ENCODE data around the gene RNASE7.

Gene RNASE7

GRCh38 chr14:21089271-21089670 lies 47.1 kb downstream of the RNASE7 start:
- H2AFZ ChIP-seq (ENCODE audit: low read length): no peak overlapping the region
- H3K27me3 ChIP-seq (ENCODE audit: insufficient read depth, low read length): no peaks in the 10 kb centered on the region
- no peaks in the 10 kb centered on the region for H4K20me1 ChIP-seq (ENCODE audit: insufficient read depth, low read length)
- no peak overlapping the region for H3K4me3 ChIP-seq (ENCODE audit: low read depth, low read length, poor library complexity, severe bottlenecking)
- no peaks in the 10 kb centered on the region for H3K9me3 ChIP-seq (ENCODE audit: low read length)
- H3K27ac ChIP-seq (ENCODE audit: low read depth, low read length, poor library complexity, severe bottlenecking): no peak overlapping the region
- H3F3A ChIP-seq (ENCODE audit: insufficient read depth, low read length): no peaks in the 10 kb centered on the region
- H3K4me2 ChIP-seq (ENCODE audit: low read length): no peak overlapping the region
- no peaks in the 10 kb centered on the region for H3K36me3 ChIP-seq (ENCODE audit: insufficient read depth, low read length)
- no peaks in the 10 kb centered on the region for H3K79me2 ChIP-seq (ENCODE audit: insufficient read depth, low read length)
- TF ChIP-seq EZH2 (IDR thresholded peaks at IDR 0.05; ENCODE audit: borderline replicate concordance, low read length): no peak
- TF ChIP-seq, protein P1, sequence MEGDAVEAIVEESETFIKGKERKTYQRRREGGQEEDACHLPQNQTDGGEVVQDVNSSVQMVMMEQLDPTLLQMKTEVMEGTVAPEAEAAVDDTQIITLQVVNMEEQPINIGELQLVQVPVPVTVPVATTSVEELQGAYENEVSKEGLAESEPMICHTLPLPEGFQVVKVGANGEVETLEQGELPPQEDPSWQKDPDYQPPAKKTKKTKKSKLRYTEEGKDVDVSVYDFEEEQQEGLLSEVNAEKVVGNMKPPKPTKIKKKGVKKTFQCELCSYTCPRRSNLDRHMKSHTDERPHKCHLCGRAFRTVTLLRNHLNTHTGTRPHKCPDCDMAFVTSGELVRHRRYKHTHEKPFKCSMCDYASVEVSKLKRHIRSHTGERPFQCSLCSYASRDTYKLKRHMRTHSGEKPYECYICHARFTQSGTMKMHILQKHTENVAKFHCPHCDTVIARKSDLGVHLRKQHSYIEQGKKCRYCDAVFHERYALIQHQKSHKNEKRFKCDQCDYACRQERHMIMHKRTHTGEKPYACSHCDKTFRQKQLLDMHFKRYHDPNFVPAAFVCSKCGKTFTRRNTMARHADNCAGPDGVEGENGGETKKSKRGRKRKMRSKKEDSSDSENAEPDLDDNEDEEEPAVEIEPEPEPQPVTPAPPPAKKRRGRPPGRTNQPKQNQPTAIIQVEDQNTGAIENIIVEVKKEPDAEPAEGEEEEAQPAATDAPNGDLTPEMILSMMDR (IDR thresholded peaks at IDR 0.05; ENCODE audit: low read length): no peak
- peaks cover 4% of the 10 kb centered on the region for H3K4me1 ChIP-seq (ENCODE audit: insufficient read depth, low read length, severe bottlenecking)
- H3K9ac ChIP-seq (ENCODE audit: low read length): no peak overlapping the region
- no peaks in the 10 kb centered on the region for H3K9me2 ChIP-seq (ENCODE audit: low read depth, low read length)

DNA sequence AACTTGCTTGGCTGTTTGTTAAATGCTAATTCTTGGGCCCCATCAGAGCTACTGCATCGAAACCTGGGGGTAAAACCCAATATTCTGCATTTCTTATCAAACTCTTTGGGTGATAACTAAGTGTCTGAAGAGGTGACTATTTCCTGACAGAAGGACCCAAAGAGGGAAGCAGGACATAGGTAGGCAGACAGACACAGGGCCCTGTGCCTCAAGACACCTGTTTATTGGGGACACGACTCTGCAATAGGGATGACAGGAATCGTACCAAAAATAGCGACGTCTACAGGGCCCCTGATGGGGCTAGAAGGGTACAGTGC lies 47.7 kb downstream of the RNASE7 start:
- Histone ChIP-seq H3K27ac (ENCODE audit: low read depth, low read length, poor library complexity, severe bottlenecking) (no peak overlapping the region), H4K20me1 (ENCODE audit: insufficient read depth, low read length) (no peaks in the 10 kb centered on the region), H3K4me3 (ENCODE audit: low read depth, low read length, poor library complexity, severe bottlenecking) (no peak overlapping the region), H3K4me2 (ENCODE audit: low read length) (no peak overlapping the region), H3K79me2 (ENCODE audit: insufficient read depth, low read length) (no peaks in the 10 kb centered on the region), H3K9me2 (ENCODE audit: low read depth, low read length) (no peaks in the 10 kb centered on the region), H2AFZ (ENCODE audit: low read length) (no peak overlapping the region), H3K9me3 (ENCODE audit: low read length) (no peaks in the 10 kb centered on the region), H3K27me3 (ENCODE audit: insufficient read depth, low read length) (no peaks in the 10 kb centered on the region), H3K9ac (ENCODE audit: low read length) (no peak overlapping the region), H3K36me3 (ENCODE audit: insufficient read depth, low read length) (no peaks in the 10 kb centered on the region), H3F3A (ENCODE audit: insufficient read depth, low read length) (no peaks in the 10 kb centered on the region), H3K4me1 (ENCODE audit: insufficient read depth, low read length, severe bottlenecking) (peaks cover 4% of the 10 kb centered on the region)
- no peak for TF ChIP-seq EZH2 (IDR thresholded peaks at IDR 0.05; ENCODE audit: borderline replicate concordance, low read length)
- TF ChIP-seq, protein P1 (IDR thresholded peaks at IDR 0.05; ENCODE audit: low read length): no peak

GRCh38 chr14:21090194-21090939 lies 48.2 kb downstream of the RNASE7 start:
- no peak overlapping the region for H3K27ac ChIP-seq (ENCODE audit: low read depth, low read length, poor library complexity, severe bottlenecking)
- H2AFZ ChIP-seq (ENCODE audit: low read length): no peak overlapping the region
- H3K4me3 ChIP-seq (ENCODE audit: low read depth, low read length, poor library complexity, severe bottlenecking): no peak overlapping the region

More at GRCh38 chr14:21090194-21090939, 48.2 kb downstream of the RNASE7 start:
- Histone ChIP-seq H3K4me2 (ENCODE audit: low read length) (no peak overlapping the region), H4K20me1 (ENCODE audit: insufficient read depth, low read length) (no peaks in the 10 kb centered on the region), H3K79me2 (ENCODE audit: insufficient read depth, low read length) (no peaks in the 10 kb centered on the region), H3K36me3 (ENCODE audit: insufficient read depth, low read length) (no peaks in the 10 kb centered on the region), H3K27me3 (ENCODE audit: insufficient read depth, low read length) (no peaks in the 10 kb centered on the region), H3K9me2 (ENCODE audit: low read depth, low read length) (no peaks in the 10 kb centered on the region), H3F3A (ENCODE audit: insufficient read depth, low read length) (no peaks in the 10 kb centered on the region), H3K4me1 (ENCODE audit: insufficient read depth, low read length, severe bottlenecking) (peaks cover 4% of the 10 kb centered on the region), H3K9me3 (ENCODE audit: low read length) (no peaks in the 10 kb centered on the region), H3K9ac (ENCODE audit: low read length) (no peak overlapping the region)
- TF ChIP-seq, protein P1 (IDR thresholded peaks at IDR 0.05; ENCODE audit: low read length): peak; percentile 53
- TF ChIP-seq EZH2 (IDR thresholded peaks at IDR 0.05; ENCODE audit: borderline replicate concordance, low read length): no peak
